IPS DF 4.7 (cell line): ENCODE data around the gene HBE1.
A peak's percentile ranks its signal among the peaks of the same experiment; 100 is the strongest.
"Not testable (repeated sequence)": the region's sequence is repeated elsewhere in the genome, so short reads cannot be mapped to it uniquely, and the experiment has no call there.

Experiments
- DNase-seq: peaks from one replicate; pipeline ENCODE4 v3.0.0-alpha.2; 2013; ENCODE audit warnings: low spot score; ENCODE audit errors: extremely low read depth

HBE1 gene

DNA sequence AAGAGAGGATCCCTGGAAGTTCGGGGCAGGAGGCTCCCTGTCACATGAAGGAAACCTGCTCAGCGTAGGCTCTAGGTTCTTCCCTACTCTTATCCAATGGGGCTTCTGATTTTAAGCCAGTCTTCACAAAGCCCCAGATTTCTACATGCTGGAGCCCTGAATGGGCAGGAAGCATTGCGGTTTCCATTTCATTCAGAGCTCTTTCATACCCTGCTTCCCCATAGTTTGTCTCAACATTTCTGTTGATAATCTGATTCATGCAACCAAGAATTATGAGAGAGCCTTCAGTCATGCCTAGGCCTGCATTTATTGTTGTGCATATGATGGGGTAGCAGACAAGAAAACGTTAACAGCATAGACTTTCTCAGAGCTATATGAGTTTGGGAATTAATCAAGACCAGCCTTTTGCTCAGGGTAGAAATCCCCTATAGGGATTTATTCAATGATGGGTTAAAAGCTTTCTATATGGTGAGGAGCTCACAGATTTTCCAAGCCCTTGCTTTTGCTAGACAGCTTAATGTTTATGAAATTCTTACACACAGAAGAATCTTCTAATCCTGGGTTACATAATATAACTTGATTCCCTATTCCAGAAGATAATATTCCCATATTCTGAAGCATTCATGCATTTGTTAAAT is 16.1 kb upstream of the HBE1 start:
- DNase-seq = no peak

DNA sequence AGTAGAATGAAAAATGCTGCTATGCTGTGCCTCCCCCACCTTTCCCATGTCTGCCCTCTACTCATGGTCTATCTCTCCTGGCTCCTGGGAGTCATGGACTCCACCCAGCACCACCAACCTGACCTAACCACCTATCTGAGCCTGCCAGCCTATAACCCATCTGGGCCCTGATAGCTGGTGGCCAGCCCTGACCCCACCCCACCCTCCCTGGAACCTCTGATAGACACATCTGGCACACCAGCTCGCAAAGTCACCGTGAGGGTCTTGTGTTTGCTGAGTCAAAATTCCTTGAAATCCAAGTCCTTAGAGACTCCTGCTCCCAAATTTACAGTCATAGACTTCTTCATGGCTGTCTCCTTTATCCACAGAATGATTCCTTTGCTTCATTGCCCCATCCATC is 14.9 kb upstream of the HBE1 start:
- DNase-seq = no peak

DNA sequence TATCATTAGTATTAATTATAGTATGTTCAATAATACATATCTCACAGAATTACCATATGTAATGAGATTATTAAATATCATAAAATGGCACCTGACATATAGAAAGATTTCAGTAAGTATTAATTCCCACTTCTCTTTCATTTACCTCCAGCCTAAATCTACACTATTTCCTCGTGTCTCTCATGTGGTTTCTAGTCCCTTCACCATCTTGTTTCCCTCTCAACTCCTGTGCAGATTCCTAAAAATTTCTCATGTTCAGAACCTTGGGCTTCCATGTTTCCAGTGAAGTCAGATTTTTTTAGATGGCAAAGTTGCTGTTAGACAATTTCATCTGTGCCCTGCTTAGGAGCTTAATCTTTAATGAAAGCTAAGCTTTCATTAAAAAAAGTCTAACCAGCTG is 14.1 kb upstream of the HBE1 start:
- DNase-seq = no peak

DNA sequence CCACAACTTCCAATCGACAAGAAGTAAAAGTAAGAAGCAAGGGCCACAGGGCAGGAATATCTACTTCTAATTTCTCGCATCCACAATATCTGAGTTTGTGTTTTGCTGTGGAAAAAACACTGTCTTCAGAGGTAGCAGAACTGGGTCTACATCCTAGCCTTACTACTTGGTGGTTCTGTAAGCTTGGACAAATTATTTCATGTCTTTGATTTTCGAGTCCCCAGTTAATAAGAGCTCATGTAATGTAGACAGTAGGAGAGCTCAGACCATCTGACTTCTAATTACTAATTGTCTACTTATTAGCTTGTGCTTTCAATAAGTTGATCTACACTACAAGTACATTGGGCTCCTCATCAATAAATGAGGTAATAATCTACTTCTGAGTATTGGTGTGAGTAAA is 13.3 kb upstream of the HBE1 start:
- DNase-seq = no peak

DNA sequence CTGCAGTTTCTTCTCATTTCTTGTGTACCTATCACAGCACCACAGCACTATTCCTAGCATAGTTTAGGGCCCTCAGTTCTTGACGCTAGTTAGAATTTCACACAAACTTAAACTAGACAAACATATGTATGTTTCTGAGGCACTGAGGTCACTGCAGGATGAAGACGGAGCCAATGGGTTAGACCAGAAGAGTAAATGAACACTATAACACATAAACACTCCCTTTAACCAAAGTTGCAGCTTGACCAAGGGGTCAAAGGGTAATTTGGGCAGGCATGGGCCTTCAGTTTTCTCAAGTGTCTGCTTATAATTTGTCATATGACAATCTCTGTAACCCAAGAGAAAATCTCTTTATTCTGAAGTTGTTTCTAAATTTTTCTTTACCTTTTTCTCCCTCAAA is 12.9 kb upstream of the HBE1 start:
- no peak for DNase-seq

DNA sequence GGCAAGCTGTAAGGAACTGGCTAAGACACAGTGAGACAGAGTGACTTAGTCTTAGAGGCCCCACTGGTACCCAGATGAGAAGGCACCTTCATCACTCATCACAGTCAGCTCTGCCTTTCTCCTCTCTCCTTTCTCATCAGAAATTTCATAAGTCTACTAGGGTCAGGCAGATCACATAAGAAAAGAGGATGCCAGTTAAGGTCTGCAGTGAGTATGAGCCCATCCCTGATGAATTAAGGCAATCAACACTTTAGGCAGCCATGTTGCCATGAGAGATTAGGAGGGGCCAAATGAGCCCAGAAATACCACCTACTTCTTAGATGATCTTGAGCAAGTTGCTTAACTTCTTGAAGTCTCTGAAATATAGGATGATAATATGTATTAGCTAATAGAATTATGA is 11.9 kb upstream of the HBE1 start:
- DNase-seq = no peak

DNA sequence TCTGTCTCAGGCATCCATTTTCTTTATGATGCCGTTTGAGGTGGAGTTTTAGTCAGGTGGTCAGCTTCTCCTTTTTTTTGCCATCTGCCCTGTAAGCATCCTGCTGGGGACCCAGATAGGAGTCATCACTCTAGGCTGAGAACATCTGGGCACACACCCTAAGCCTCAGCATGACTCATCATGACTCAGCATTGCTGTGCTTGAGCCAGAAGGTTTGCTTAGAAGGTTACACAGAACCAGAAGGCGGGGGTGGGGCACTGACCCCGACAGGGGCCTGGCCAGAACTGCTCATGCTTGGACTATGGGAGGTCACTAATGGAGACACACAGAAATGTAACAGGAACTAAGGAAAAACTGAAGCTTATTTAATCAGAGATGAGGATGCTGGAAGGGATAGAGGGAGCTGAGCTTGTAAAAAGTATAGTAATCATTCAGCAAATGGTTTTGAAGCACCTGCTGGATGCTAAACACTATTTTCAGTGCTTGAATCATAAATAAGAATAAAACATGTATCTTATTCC is 10.9 kb upstream of the HBE1 start:
- DNase-seq = peak; percentile 75

DNA sequence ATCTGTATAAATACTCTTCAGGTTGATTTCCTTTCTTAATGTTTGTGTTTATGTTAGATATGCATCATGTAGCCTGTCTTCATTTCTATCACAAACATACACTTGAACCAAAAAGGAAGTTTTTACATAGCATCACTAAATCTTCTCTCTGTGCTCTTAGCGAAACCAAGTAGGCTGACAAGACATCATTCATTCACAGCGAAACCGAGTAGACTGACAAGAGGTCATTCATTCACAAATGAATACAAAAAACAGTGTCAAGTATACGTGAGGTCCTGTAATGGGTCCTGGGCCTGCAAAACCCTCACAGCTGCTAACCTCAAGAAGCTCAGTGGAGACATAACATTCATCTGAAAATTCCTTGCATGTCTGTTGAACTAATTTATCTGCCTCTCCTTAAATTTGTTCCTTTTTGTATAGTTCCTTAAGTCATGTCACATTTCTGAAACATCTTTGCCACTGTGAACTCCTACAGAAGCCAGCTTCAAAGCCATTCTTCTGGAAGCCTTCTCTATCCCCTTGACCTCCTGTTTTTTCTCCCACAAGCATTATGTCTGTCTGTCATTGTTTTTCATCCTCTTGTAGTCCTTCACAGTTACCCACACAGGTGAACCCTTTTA is 9.8 kb upstream of the HBE1 start:
- DNase-seq = no peak

DNA sequence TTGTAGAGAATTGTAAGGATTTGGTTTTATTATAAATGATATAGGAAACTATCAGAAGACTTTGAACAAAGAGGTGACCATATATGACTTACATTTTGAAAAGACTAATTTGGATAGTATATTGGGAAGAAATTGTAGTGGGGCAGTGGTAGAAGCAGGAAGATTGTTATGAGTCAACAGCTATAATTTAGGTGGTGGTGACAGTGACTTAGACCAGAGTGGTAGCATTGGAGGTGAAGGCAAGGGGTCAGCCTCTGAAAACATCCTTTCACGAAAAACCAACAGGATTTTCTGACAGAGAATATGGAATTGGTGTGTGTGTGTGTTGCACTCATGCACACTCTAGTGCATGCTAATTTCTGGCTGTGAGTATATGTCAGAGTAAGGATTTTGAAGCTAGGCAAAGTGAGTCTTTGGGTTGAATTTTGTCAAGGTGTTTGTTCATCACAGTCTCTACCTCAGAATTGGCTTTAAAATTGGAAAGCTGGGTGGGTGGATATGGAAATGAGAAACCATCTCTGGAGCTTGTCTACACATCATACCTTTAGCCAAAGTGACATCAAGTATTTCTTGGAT is 8.2 kb upstream of the HBE1 start:
- no peak for DNase-seq

DNA sequence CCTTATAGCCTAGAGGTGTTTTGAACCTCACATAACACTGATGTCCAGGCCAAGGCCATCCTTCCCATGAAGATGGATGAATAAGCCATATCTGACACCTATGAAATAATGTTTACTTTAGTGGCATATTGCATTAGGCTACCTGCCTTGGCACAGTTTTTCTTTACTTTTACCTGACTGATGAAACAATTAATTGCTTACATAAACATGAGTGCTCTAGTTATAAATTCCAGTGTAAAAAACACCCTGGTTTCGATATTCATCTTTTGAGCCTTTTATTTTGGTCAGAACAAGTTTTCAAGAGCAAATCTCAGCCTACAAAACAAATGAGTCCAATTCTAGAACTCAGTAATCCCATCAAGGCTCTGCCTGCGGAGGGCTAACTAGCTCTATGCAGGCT is 7.0 kb upstream of the HBE1 start:
- no peak for DNase-seq

DNA sequence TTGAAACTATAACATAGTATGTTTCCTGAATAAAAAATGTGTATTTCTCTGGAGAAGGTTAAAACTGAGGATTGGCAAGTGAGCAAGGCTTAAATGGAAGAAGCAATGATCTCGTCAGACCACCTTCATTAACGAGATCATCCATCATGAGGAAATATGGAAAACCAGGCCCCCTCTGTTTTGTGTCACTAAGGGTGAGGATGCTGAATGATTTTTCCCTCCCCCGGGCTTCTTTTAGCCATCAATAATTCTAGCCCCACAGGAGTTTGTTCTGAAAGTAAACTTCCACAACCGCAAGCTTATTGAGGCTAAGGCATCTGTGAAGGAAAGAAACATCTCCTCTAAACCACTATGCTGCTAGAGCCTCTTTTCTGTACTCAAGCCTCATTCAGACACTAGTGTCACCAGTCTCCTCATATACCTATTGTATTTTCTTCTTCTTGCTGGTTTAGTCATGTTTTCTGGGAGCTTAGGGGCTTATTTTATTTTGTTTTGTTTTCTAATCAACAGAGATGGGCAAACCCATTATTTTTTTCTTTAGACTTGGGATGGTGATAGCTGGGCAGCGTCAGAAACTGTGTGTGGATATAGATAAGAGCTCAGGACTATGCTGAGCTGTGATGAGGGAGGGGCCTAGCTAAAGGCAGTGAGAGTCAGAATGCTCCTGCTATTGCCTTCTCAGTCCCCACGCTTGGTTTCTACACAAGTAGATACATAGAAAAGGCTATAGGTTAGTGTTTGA is 5.8 kb upstream of the HBE1 start:
- no peak for DNase-seq

DNA sequence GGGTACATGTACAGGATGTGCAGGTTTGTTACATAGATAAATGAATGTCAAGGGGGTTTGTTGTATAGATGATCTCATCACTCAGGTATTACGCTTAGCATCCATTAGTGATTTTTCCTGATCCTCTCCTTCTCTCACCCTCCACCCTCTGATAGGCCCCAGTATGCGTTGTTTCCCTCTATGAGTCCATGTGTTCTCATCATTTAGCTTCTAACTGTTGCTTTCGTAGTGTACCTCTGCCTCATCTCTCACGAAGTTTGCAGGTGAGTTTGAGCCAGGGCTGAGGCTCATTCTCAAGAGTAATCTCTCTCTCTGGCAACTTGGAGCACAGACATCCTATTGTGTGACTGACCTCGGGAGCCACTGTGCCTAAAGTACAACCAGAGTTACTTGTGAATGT is 4.7 kb upstream of the HBE1 start:
- DNase-seq = no peak

DNA sequence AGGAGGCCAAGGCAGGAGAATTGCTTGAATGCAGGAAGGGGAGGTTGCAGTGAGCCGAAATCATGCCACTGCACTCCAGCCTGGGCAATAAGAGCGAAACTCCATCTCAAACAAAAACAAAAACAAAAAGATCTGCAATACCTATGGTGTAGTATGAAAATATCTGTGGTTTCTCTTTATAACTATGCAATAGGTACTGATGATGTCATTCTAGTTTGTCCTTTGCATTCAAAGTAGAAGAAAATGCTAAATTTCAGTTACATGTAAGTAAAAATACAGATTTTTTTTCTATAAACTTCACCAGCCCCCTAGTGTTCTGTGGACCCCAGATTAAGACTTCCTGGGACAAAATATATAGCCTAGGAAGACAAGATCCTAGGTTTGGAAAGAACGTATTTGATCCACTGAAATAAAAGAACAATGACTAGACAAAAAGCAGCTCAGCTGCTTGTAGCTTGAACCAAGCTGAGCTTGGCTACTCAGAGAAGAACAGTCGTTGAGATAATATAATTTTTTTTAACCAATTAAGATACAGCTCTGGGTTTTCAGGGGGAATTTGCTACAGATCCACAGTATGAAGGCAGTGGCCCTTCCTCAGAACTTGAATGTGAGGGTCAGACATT is 2.8 kb upstream of the HBE1 start:
- DNase-seq = no peak

DNA sequence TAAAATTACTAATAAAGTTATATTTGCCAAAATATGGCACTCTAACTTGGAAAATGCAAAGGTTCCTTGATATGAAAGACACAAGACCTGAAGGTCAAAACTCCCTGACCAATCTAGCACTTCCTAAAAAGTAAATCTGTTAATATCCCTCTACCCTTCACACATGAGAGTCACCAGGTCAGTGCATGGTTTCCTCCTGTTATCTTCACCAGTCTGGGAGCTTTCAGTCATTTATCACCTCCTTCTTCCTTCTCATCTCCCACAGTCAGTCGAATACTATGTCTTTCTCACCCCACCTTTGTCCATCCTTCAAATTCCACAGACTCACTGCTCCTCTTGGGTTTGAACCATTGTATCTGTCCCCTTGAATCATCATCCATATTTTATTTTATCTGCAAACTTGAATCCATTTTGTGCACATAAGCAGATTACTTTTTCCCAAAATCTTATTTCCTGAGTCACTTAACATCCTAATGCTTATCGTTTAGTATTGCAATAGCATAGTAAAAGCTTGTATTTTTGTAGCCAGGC is 2.6 kb downstream of the HBE1 start:
- DNase-seq = no peak

DNA sequence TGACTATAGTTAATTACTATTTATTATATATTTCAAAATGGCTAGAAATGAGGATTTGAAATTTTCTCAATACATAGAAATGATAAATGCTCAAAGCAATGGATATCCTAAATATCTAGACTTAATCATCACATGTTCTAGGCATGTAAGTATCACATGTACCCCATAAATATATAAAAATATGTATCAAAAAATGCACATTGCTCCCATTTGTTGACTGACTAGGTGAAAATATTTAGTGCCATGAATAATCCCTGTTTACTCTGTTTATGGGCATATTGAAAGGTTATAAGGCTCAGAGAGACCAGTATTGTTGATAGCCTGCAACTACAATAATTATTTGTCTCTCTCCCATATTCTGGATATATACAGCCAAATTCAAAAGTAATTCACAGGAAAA is 3.1 kb downstream of the HBE1 start:
- no peak for DNase-seq

DNA sequence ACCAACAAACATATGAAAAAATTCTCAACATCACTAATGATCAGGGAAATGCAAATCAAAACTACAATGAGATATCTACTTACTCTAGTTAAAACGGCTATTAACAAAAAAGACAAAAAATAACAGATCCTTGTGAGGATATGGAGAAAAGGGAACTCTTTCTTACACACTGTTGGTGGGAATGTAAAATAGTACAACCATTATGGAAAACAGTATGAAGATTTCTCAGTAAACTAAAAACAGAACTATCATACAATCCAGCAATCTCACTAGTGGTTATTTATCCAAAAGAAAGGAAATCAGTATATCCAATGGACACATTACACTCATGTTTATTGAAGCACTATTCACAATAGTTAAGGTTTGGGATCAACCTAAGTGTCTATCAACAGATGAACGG is 3.9 kb downstream of the HBE1 start:
- no peak for DNase-seq

DNA sequence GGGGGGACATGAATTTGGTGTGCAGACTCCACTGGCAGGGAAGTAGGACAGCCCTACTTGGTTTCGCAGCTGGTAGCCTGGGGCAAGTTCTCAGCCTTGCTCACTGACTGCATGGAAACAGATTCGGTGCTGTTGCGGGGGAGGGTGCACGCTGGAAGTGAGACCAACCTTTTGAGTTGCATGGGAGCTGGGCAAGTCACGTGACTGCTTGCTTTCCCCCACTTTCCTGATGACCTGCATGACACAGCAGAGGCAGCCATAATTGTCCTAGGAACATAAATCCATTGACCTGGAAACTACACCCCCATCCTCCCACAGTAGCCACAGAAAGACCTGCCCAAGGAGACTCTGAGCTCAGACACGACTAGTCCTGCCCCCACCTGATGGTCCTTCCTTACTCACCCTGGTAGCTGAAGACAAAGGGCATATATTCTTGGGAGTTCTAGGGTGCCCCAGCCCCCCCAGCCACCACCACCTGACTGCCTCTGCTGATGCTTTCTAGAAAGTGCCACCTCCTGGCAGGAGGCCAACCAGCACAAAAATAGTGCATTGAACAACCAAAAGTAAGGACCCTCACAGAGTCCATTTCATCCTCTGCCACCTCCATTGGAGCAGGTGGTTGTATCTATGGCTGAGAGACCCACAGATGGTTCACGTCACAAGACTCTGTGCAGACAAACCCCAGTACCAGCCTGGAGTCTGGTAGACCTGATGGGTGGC is 11.0 kb downstream of the HBE1 start:
- DNase-seq = no peak

DNA sequence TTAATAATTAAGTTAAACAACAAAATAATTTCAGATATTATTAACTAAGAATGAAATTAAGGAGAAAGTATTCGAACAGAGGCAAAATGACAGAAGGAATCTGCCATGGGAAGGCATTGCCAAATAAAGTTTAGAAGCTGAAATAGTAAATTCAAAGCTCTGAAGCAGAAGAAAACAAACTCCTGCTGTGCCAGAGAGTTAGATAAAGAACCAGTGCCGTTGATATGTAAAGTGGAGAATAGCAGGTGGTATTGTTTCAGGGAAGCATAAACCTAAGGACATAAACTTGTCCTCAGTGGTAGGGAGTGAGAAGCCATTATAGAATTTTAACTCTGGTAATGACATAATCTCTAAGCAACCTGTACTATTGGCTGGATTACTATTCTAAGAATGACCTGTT is 12.4 kb downstream of the HBE1 start:
- peak; percentile 49 for DNase-seq

DNA sequence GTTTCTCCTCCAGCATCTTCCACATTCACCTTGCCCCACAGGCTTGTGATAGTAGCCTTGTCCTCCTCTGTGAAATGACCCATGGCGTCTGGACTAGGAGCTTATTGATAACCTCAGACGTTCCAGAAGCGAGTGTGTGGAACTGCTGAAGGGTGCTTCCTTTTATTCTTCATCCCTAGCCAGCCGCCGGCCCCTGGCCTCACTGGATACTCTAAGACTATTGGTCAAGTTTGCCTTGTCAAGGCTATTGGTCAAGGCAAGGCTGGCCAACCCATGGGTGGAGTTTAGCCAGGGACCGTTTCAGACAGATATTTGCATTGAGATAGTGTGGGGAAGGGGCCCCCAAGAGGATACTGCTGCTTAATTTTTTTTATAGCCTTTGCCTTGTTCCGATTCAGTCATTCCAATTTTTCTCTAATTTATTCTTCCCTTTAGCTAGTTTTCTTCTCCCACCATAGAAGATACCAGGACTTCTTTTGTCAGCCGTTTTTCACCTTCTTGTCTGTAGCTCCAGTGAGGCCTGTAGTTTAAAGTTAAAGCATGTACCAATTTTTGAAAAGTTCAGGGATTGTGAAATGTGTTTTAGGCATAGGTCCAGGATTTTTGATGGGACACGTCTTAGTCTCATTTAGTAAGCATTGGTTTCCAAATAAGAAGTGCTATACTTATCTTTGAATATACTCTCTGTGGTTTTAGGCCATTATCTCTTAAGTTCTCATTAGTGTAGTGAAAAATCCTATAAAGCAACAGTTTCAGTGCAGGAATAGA is 14.9 kb downstream of the HBE1 start, which contains the start of gene HBG2:
HBG2 (minus strand) TSS at position 136 of the 768 bp plus-strand sequence; CDS start at position 83, 53 bp downstream.
- DNase-seq = not testable (repeated sequence)

DNA sequence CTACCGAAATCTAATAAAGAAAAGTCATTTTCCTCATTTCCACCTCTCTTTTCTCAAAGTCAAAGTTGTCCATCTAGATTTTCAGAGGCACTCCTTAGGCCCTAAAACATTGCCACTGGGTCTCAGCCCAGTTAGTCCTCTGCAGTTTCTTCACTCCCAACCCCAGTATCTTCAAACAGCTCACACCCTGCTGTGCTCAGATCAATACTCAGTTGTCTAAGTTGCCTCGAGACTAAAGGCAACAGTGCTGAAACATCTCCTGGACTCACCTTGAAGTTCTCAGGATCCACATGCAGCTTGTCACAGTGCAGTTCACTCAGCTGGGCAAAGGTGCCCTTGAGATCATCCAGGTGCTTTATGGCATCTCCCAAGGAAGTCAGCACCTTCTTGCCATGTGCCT is 15.7 kb downstream of the HBE1 start:
- not testable (repeated sequence) for DNase-seq
